Spleen (tissue), 7 donors: ENCODE data around the gene RAB25.

Experiments
- POLR2A ChIP-seq, 3 donors: fragments of 450-650 bp; IDR thresholded peaks; one replicate each; pipeline ENCODE4 v1.5.1; 2017; ENCODE audit warnings: antibody characterized with exemption in 3 of 3, mild to moderate bottlenecking in 1 of 3
- POLR2AphosphoS5 ChIP-seq, 3 donors: sonication (generic); formaldehyde crosslinking; IDR thresholded peaks; one replicate each; pipeline ENCODE4 v1.5.1; 2017; ENCODE audit warnings: antibody characterized with exemption in 3 of 3
- TF ChIP-seq, protein P1 (sequence below), 11 experiments: fragments of 200-600 bp in 7 of 11; fragments of 450-650 bp in 4 of 11; sonication (generic) in 4 of 11; IDR thresholded peaks in 8 of 11; conservative IDR thresholded peaks in 3 of 11; 1 replicate in 7 of 11; 2 replicates in 4 of 11; pipeline versions ENCODE4 v1.4.0 to v1.8.0; 2016 to 2021; ENCODE audit warnings: antibody characterized with exemption in 11 of 11, inconsistent platforms in 4 of 11, mild to moderate bottlenecking in 1 of 11
- donor health status: DM: no; HTN: no; CAD: no; lungs with moderate emphysema.
- donor health status: DM: no; HTN: no; CAD: no.
- donor health status: DM: no; HTN: no; CAD: no.

DNA sequence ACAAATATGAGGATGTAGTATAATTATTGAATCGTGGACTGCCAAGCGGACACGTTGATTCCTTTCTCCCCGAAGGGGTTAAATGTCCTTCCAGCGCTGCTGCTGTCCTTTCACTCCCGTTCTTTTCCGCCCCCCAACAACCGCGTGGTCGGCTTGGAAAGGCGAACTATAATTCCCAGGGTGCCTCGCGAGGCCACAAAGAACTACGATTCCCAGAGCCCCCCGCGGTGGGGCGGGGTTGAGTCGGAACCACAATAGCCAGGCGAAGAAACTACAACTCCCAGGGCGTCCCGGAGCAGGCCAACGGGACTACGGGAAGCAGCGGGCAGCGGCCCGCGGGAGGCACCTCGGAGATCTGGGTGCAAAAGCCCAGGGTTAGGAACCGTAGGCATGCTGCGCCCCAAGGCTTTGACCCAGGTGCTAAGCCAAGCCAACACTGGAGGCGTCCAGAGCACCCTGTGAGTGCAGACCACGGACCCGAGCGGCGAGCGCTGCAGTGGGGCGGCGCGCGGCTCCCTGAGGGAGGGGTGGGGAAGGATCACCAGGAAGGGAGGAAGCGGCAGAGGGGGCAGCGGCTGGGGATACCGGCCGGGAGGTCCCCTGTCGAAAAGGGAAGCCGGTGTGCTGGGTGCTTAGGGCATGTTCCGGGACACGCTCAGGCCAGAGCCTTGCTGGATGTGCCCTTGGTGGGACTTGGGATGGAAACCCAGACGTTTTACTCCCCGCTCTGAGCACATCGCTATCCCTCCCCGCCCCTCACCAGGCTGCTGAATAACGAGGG is 6.3 kb upstream of the RAB25 start, which contains the start of gene LAMTOR2:
- TF ChIP-seq, protein P1, sequence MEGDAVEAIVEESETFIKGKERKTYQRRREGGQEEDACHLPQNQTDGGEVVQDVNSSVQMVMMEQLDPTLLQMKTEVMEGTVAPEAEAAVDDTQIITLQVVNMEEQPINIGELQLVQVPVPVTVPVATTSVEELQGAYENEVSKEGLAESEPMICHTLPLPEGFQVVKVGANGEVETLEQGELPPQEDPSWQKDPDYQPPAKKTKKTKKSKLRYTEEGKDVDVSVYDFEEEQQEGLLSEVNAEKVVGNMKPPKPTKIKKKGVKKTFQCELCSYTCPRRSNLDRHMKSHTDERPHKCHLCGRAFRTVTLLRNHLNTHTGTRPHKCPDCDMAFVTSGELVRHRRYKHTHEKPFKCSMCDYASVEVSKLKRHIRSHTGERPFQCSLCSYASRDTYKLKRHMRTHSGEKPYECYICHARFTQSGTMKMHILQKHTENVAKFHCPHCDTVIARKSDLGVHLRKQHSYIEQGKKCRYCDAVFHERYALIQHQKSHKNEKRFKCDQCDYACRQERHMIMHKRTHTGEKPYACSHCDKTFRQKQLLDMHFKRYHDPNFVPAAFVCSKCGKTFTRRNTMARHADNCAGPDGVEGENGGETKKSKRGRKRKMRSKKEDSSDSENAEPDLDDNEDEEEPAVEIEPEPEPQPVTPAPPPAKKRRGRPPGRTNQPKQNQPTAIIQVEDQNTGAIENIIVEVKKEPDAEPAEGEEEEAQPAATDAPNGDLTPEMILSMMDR (IDR thresholded peaks at IDR 0.05 in 8 of 11, conservative IDR thresholded peaks at IDR 0.05 in 3 of 11): peak in 1 of 11 experiments; percentile 11
- peak; percentile 92 to 94 (median 93) for TF ChIP-seq POLR2AphosphoS5 (IDR thresholded peaks at IDR 0.05)
- TF ChIP-seq POLR2A (IDR thresholded peaks at IDR 0.05): peak in 2 of 3 donors; percentile 41 to 42
